ENCODE data around the gene F2RL3.
A peak's percentile ranks its signal among the peaks of the same experiment; 100 is the strongest.

F2RL3 gene

GRCh38 chr19:16875584-16876555 is 12.9 kb upstream of the F2RL3 start:
- DNase-seq = no peak

DNA sequence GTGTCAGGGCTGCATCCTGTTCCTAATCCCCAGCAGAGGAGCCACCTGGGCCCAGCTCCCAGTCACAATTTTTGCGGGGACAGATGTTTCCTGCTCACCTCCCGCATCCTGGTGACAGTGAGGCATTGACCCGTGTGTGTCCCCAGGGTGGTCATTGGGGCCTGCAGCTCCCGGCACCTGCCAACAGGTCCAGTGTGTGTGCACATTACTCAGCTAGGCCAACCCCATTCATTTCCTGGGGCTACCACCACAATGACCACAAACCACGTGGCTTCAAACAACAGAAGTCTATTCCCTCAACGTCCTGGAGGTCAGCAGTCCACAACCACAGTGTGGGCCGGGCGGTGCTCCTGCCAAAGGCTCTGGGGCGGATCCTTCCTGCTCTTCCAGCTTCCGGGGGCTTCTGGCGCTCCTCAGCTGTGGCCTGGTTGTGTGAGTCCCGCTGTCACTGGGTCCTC is 11.9 kb upstream of the F2RL3 start:
- no peak for DNase-seq

GRCh38 chr19:16877581-16877980 is 11.2 kb upstream of the F2RL3 start:
- no peak for DNase-seq

DNA sequence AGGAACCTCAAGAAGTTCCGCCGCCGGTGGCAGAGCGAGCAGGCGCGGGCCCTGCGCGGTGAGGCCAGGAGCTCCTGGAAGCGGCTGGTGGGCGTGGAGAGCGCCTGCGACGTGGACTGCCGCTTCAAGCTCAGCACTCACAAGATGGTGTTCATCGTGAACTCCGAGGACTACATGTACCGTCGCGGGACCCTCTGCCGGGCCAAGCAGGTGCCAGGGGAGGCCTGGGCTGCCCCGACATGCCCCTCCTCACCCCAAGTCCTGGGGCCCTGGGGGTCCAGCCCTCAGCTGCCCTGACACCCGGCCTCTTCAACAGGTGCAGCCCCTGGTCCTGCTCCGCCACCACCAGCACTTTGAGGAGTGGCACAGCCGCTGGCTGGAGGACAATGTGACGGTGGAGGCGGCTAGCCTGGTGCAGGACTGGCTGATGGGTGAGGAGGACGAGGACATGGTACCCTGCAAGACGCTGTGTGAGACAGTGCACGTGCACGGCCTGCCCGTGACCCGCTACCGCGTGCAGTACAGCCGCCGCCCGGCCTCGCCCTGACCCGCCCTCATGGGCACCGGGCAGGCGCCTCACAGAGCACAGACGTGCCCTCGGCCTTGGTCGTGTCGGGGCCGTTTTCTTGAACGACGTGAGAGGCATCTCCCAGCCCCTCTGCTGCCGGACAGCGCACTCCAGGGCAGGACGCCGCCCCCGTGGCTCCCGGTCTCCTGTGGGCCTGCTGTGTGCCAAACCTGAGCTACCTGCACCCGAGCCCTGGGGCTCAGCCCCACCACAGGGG is 10.4 kb upstream of the F2RL3 start:
- no peak for DNase-seq

DNA sequence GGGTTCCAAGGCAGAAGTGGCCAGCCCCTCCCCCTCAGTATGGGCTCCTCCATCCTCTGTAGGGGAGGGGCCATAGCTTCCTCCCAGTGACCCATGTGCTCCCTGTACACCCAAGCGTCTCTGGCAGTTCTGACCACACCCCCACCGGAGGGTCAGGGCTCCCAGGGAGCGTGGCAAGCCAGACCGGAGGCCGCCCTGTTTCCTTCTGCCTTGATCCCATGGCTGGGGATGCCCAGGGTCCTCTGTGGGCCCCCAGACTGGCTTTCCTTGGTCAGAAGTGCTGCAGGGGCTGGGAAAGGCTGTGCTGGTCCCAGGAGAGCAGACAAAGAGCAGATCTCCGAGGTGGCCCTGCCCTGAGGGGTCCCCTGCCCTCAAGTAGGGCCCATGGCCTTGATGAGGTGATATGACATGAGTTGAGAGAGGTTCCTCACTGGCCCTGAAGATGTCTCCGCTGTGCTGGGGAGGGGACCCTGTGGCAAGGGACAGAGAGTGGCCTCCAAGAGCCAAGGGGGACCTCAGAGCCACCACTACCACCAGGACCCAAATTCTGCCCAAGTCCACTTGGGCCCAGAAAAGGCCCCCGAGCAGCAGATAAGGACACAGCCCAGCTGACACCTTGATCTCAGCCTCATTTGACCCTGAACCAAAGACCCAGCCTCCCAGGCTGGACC is 7.8 kb upstream of the F2RL3 start:
- DNase-seq = no peak

- no peak for DNase-seq
These were observed 6.7 kb upstream of the F2RL3 start for GRCh38 chr19:16882146-16882545.

- no peak for DNase-seq
These were observed 5.3 kb upstream of the F2RL3 start for GRCh38 chr19:16883522-16883921.

DNA sequence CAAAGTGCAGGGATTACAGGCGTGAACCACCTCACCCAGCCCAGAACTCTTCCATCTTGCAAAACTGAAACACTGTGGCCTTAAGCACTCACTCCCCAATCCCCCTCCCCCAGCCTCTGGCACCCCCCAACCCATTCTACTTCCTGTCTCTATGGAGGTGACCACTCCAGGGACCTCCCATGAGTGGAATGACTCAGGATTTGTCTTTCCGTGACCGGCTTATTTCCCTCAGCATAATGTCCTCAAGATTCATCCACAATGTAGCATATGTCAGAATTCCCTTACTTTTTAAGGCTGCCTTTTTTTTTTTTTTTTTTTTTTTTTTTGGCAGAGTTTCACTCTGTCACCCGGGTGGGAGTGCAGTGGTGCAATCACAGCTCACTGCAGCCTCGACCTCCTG is 3.6 kb upstream of the F2RL3 start:
- DNase-seq = peak; percentile 18

DNA sequence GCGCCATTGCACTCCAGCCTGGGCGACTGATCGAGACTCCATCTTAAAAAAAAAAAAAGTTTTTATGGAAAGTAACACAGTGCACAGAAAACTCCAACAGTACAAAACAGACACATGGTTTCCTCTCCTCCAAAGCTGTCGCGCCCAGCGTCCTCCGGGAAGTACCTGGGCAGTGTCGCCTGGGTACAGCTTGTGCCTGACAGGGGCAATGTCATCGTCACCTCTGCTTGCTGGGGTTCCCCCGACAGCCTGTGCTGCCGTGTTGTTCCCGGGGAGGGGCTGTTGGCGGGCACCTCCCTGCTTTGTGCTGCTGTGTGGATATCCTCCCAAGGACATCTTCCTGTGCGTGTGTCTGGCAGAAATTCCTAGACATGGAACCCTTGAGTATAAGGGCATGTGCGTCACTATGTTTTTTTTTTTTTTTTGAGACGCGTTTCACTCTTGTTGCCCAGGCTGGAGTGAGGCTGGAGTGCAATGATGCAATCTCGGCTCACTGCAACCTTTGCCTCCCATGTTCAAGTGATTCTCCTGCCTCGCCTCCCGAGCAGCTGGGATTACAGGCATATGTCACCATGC is 2.4 kb upstream of the F2RL3 start:
- DNase-seq = peak; percentile 21

DNA sequence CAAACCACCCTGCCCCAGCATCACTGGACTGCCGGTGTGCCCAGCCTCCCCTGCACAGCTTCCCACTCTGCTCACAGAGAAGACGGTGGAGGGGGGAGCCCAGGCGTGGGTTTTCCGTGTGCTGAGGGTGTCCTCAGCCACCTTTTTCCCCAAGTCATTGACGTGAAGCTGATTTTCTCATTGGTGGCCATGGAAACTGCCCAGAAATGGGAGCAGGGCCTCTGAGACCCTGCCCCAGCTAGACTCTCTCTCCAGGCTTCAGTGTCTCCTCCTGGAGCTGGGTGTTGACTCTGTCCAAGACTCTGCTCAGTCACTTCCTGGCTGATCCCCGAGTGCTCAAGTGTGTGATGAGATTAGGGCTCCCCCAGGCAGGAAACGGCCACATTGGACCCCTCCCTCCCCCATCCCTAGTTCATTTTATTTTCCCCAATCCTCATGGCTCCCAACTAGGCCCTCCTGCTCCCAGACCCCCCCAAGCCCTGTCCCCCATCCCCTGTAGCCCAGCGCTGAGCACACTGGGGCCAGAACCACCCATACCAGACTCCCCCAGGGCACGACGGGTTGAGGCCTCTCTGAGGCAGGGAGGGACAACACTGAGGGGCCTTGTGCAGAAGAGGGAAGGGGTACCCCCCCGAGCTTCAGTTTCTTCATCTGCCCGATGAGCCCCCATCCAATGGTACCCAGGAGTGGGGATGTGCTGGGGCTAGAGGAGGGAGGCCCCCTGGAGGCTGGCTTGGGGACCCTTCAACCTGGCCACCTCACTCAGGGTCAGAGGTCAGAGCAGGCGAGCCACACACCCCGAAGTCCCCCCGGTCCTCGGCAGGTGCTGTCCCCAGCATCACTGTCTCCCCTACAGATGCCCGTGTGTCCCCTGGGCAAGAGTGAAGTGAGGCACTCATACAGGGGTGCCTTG is 1.2 kb upstream of the F2RL3 start:
- no peak for DNase-seq

DNA sequence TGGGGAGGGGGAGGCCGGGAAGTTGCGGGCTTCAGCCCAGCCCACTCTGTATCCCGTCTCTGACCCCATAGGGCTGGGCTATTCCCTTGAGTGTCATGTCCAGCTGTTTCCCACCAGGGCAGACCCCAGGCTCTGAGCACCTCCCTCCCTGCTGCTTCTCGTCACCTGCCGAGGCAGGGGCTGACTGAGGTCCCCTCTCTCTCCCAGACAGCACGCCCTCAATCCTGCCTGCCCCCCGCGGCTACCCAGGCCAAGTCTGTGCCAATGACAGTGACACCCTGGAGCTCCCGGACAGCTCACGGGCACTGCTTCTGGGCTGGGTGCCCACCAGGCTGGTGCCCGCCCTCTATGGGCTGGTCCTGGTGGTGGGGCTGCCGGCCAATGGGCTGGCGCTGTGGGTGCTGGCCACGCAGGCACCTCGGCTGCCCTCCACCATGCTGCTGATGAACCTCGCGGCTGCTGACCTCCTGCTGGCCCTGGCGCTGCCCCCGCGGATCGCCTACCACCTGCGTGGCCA is 625 bp downstream of the F2RL3 start:
- DNase-seq = no peak

GRCh38 chr19:16889883-16890460 is 1.2 kb downstream of the F2RL3 start:
- DNase-seq = no peak

- DNase-seq = no peak
These were observed 1.8 kb downstream of the F2RL3 start for GRCh38 chr19:16890461-16891184.

GRCh38 chr19:16891696-16892382 is 3.0 kb downstream of the F2RL3 start:
- DNase-seq = no peak

DNA sequence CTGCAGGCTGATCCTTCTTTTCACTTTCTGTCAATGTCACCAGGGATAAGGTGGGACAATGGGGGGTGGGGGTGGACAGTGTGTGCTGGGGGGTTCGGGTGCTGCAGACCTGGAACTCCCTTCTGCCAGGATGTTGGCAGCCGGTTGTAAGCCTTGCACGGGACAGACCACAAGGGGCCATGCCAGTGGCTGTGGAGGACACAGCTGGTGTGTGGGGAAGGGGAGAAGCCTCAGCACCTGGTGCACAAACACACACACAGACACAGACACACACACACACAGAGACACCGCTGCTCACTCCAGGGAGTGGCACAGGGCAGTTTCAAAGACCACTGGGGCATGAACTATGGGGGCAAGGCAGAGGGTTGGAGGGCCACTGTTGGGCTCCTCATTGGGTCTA is 3.6 kb downstream of the F2RL3 start:
- DNase-seq = no peak

DNA sequence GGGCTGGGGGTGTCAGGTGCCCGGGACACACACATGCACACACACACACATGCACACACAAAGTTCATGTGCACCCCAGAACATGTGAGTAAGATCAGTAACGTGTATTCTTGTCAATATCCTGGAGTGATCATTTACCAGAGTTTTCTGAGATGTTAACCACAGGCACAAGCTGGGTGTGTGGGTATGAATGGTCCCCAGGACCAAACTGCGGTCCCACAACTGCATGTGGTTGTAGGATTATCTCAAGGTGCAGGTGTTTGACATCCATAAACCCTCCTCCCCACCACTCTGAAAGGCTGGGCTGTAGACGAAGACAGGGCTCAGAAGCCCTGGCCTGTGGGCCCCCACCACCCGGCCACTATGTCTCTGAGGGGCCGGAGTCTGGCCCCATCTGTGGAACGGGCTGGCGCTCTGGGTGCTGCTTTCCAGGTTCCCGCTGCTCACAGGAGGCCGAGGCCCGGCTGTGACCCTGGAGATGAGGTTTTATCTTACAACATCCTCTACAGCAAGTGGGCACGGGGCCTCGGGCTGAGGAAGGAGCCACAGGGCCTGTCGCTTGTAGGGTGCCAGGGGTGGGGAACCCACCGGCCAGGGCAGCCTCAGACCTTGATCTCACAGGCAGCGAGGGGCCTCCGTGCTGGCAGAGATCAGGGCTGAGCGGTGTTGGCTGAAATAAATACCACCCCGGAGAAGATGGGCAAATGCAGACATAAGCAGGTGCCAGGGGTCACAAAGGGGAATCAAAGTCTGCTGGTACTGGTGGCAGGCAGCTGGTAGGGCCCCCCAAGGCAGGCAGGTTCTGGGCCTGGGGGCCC is 4.3 kb downstream of the F2RL3 start:
- no peak for DNase-seq

- no peak for DNase-seq
These were observed 4.8 kb downstream of the F2RL3 start for GRCh38 chr19:16893686-16893989.

DNA sequence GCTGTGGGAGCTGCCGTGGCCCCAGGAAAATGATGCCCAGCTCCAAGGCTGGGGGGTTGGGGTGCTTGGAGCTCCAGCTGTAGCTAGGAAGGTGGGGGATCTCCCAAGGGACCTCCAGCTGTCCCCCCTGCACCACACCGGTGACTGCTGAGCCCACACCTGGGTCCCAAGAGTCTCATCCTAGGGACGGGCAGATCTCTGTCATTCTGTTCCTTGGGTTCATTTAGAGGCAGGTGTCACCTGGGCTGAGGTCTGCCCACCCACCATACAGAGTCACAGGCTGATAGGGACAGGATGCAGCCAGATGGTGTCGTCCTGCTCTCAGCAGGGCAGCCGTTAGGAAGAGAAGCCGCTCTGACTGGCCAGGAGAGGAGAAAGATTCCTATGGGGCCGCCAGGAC is 5.3 kb downstream of the F2RL3 start:
- no peak for DNase-seq
